NCI-H524 (cell line): Measurements from ENCODE around the gene NCAM1.

Source experiments
- DNase-seq, 2 experiments: peaks; one replicate each; lab custom pipeline; 2025; lab: John Stamatoyannopoulos, UW

The NCAM1 gene

GRCh38 chr11:113087706-113088105 is 126.5 kb downstream of the NCAM1 start:
- DNase-seq: no peak

GRCh38 chr11:113090716-113091480 is 129.7 kb downstream of the NCAM1 start:
- DNase-seq: no peak

GRCh38 chr11:113091481-113091780 is 130.2 kb downstream of the NCAM1 start:
- no peak for DNase-seq

- no peak for DNase-seq
Measured at GRCh38 chr11:113096648-113097047, 135.4 kb downstream of the NCAM1 start.

GRCh38 chr11:113103932-113104690 is 142.9 kb downstream of the NCAM1 start:
- DNase-seq: no peak

GRCh38 chr11:113104691-113105251 is 143.6 kb downstream of the NCAM1 start:
- DNase-seq: no peak

GRCh38 chr11:113105592-113105991 is 144.4 kb downstream of the NCAM1 start:
- DNase-seq: no peak

GRCh38 chr11:113106507-113106906 is 145.3 kb downstream of the NCAM1 start:
- DNase-seq: peak in 1 of 2 experiments; percentile 12

- no peak for DNase-seq
Measured at GRCh38 chr11:113110046-113110445, 148.8 kb downstream of the NCAM1 start.

GRCh38 chr11:113111156-113111555 is 149.9 kb downstream of the NCAM1 start:
- DNase-seq: no peak

- DNase-seq: no peak
Measured at GRCh38 chr11:113112307-113112706, 151.1 kb downstream of the NCAM1 start.

- DNase-seq: peak; percentile 31 to 62
Measured at GRCh38 chr11:113113801-113114704, 152.8 kb downstream of the NCAM1 start.

- DNase-seq: no peak
Measured at GRCh38 chr11:113114705-113115027, 153.4 kb downstream of the NCAM1 start.

- no peak for DNase-seq
Measured at GRCh38 chr11:113118104-113118503, 156.9 kb downstream of the NCAM1 start.

GRCh38 chr11:113119074-113119473 is 157.9 kb downstream of the NCAM1 start:
- no peak for DNase-seq

GRCh38 chr11:113119966-113120736 is 158.9 kb downstream of the NCAM1 start:
- DNase-seq: no peak

- DNase-seq: no peak
Measured at GRCh38 chr11:113121746-113122145, 160.5 kb downstream of the NCAM1 start.

GRCh38 chr11:113124006-113124405 is 162.8 kb downstream of the NCAM1 start:
- no peak for DNase-seq

GRCh38 chr11:113124578-113124977 is 163.4 kb downstream of the NCAM1 start:
- no peak for DNase-seq

- DNase-seq: no peak
Measured at GRCh38 chr11:113129261-113129992, 168.2 kb downstream of the NCAM1 start.
